B cell (primary cell): ENCODE data around the gene SLC23A3. TPM values are rescaled to one million over a fixed set of nuclear protein-coding genes. Genes with fewer than 3 reads are reported as not detected.

Source experiments
- ATAC-seq: fragments of 200-7000 bp; cut with Tn5 transposase; one replicate; pipeline ENCODE4 v1.10.0; 2021; ENCODE audit warnings: low read depth, mild to moderate bottlenecking, moderate number of reproducible peaks, moderate library complexity
- CTCF ChIA-PET: fragments of 350-600 bp; sonication (Branson Sonifier 250); formaldehyde crosslinking; loops from one replicate; lab custom pipeline; 2021; ENCODE audit warnings: antibody characterized with exemption, inconsistent platforms; lab: Charles Lee
- POLR2A ChIA-PET: fragments of 350-600 bp; sonication (Branson Sonifier 250); formaldehyde crosslinking; loops from one replicate; lab custom pipeline; 2021; ENCODE audit warnings: antibody characterized with exemption; lab: Charles Lee
- DNase-seq: peaks from one replicate; pipeline ENCODE4 v3.0.0; 2013
- H2AFZ ChIP-seq: 2 replicates; pipeline ENCODE4 v1.6.1; 2012; ENCODE audit warnings: mild to moderate bottlenecking, low read depth, low read length; ENCODE audit not compliant: insufficient read depth, poor library complexity, severe bottlenecking
- H3K27ac ChIP-seq, 2 donors: 1 replicate in 1 of 2; 2 replicates in 1 of 2; pipeline ENCODE4 v1.5.1; 2012 to 2013; ENCODE audit warnings: low read length in 2 of 2, mild to moderate bottlenecking in 2 of 2, moderate library complexity in 1 of 2
- H3K27me3 ChIP-seq, 4 experiments: fragments of 200-600 bp in 1 of 4; sonication (generic) in 1 of 4; replicated peaks in 1 of 4; 1 replicate in 2 of 4; 2 replicates in 2 of 4; pipeline versions ENCODE4 v1.6.1 to v1.7.0; 2013 to 2016; ENCODE audit warnings: low read length in 3 of 4, mild to moderate bottlenecking in 2 of 4, mixed read lengths in 1 of 4, moderate library complexity in 1 of 4; ENCODE audit not compliant: insufficient read depth in 4 of 4, control insufficient read depth in 3 of 4; ENCODE audit errors: control extremely low read depth in 1 of 4
- H3K36me3 ChIP-seq, 2 experiments: replicated peaks in 1 of 2; 1 replicate in 1 of 2; 2 replicates in 1 of 2; pipeline versions ENCODE4 v1.6.1 to v1.7.1; 2013; ENCODE audit warnings: low read length in 1 of 2; ENCODE audit not compliant: insufficient read depth in 2 of 2, control insufficient read depth in 1 of 2; ENCODE audit errors: control extremely low read depth in 1 of 2, extremely low read depth in 1 of 2
- H3K4me1 ChIP-seq, 2 donors: fragments of 200-600 bp in 1 of 2; sonication (generic) in 1 of 2; 1 replicate in 1 of 2; 2 replicates in 1 of 2; pipeline versions ENCODE4 v1.5.1 to v1.6.1; 2013 to 2017; ENCODE audit warnings: low read length in 2 of 2; ENCODE audit not compliant: control insufficient read depth in 2 of 2, insufficient read depth in 2 of 2
- H3K4me2 ChIP-seq: replicated peaks from 2 replicates; pipeline ENCODE3; 2012; ENCODE audit warnings: mild to moderate bottlenecking, low read depth, low read length; ENCODE audit not compliant: poor library complexity, severe bottlenecking
- H3K4me3 ChIP-seq, 5 experiments: fragments of 200-600 bp in 1 of 5; sonication (generic) in 1 of 5; 1 replicate in 3 of 5; 2 replicates in 2 of 5; pipeline versions ENCODE4 v1.5.1 to v1.7.0; 2011 to 2016; ENCODE audit warnings: low read length in 4 of 5, mild to moderate bottlenecking in 4 of 5, low read depth in 2 of 5, control low read depth in 1 of 5, moderate library complexity in 1 of 5; ENCODE audit not compliant: insufficient read depth in 1 of 5; ENCODE audit errors: control extremely low read depth in 1 of 5, extremely low read depth in 1 of 5
- H3K79me2 ChIP-seq: fragments of 200-600 bp; sonication (generic); one replicate; pipeline ENCODE4 v1.6.0; 2016; ENCODE audit warnings: low read length; ENCODE audit not compliant: control insufficient read depth, insufficient read depth
- H3K9ac ChIP-seq: fragments of 200-600 bp; sonication (generic); 2 replicates; pipeline ENCODE4 v1.6.1; 2017; ENCODE audit warnings: mild to moderate bottlenecking, low read length, moderate library complexity
- H3K9me3 ChIP-seq, 3 donors: one replicate each; pipeline versions ENCODE4 v1.6.1 to v1.7.1; 2013; ENCODE audit warnings: low read length in 2 of 3; ENCODE audit not compliant: control insufficient read depth in 2 of 3, insufficient read depth in 1 of 3; ENCODE audit errors: control extremely low read depth in 1 of 3
- H4K20me1 ChIP-seq: 2 replicates; pipeline ENCODE4 v1.6.0; 2012; ENCODE audit warnings: mild to moderate bottlenecking, low read length; ENCODE audit not compliant: insufficient read depth, control insufficient read depth, poor library complexity, severe bottlenecking
- H3K27ac Mint-ChIP-seq: one replicate; pipeline ENCODE4 v1.8.0; 2021; ENCODE audit warnings: mixed read lengths
- H3K27me3 Mint-ChIP-seq: one replicate; pipeline ENCODE4 v1.8.0; 2021; ENCODE audit warnings: mixed read lengths
- H3K4me1 Mint-ChIP-seq: one replicate; pipeline ENCODE4 v1.8.0; 2021; ENCODE audit warnings: mixed read lengths
- H3K4me3 Mint-ChIP-seq: one replicate; pipeline ENCODE4 v1.8.0; 2021; ENCODE audit warnings: mixed read lengths
- H3K9me3 Mint-ChIP-seq: one replicate; pipeline ENCODE4 v1.8.0; 2022; ENCODE audit warnings: mixed read lengths; ENCODE audit not compliant: insufficient read depth
- EZH2 ChIP-seq: IDR thresholded peaks from 2 replicates; pipeline ENCODE4 v1.6.1; 2012; ENCODE audit warnings: borderline replicate concordance, low read depth, mild to moderate bottlenecking, moderate library complexity, low read length; ENCODE audit not compliant: insufficient read depth, poor library complexity, severe bottlenecking
- WGBS: methylation state at CpG from one replicate; pipeline ENCODE4 v1.1.5; 2013; ENCODE audit warnings: missing lambda C conversion rate; ENCODE audit not compliant: insufficient coverage; 5-methylcytosine and 5-hydroxymethylcytosine counted together
- intact Hi-C: fragments of 100-400 bp; cut with micrococcal nuclease; formaldehyde crosslinking; loops from one replicate; pipeline ENCODE4 v1.10.0; 2022
- polyA plus RNA-seq: library from polyadenylated mRNA; depleted of rRNA; stranded (reverse); fragments of >200 nt; gene quantifications from 2 replicates; pipeline ENCODE4 v1.2.3, GENCODE V29; 2012
- total RNA-seq, 2 donors: library from RNA; stranded (reverse); fragments of 120-200 nt in 1 of 2; gene quantifications; 1 replicate in 1 of 2; 2 replicates in 1 of 2; pipeline versions ENCODE4 v1.2.3 to v1.2.4, GENCODE V29; 2013 to 2022
- TF ChIP-seq, protein P1 (sequence below): fragments of 200-600 bp; IDR thresholded peaks from one replicate; pipeline ENCODE4 v1.8.0; 2022; ENCODE audit warnings: antibody characterized with exemption, mild to moderate bottlenecking

The SLC23A3 gene
- total and polyA plus RNA-seq, 2 donors (not counting 1 experiment from before 2014, with no cell fraction given), result 2.4 to 15.2 TPM

DNA sequence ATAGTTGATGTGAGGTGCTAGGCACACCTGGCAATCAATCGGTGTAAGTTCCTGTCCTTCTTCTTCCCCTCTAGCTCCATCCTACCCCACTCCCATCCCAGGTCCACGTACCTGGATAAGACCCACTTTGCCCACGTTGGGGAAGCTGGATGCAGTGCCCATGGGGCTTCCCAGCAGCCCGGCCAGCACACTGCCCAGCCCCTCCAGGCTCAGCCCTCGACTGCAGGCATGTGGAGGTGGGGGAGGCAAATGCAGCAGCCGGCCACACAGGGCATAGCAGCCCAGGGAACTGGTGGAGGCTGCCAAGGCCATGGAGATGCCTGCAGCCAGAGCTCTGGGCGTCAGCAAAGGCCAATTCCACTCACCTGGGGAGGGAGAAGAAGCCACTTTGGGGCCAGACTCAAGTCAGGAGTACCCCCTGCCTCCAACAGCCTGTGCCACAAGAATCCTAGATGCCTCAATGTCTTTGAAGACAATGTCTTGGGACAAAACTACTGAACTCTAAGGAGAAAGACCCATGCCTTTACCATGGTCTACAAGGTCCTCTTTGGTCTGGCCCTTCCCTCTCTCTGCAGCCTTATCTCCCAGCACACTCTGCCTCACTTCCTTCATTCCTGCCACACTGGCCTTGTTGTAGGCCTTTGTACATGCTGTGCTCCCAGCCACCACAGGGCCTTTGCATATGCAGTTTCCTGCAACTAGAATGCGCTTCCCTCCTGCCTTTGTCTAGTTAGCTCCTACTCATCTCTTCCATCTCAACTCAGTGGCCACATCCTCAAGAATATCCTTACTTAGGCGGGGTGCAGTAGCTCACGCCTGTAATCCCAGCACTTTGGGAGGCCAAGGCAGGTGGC, 4.5 kb downstream of the SLC23A3 start:
- TF ChIP-seq, protein P1, sequence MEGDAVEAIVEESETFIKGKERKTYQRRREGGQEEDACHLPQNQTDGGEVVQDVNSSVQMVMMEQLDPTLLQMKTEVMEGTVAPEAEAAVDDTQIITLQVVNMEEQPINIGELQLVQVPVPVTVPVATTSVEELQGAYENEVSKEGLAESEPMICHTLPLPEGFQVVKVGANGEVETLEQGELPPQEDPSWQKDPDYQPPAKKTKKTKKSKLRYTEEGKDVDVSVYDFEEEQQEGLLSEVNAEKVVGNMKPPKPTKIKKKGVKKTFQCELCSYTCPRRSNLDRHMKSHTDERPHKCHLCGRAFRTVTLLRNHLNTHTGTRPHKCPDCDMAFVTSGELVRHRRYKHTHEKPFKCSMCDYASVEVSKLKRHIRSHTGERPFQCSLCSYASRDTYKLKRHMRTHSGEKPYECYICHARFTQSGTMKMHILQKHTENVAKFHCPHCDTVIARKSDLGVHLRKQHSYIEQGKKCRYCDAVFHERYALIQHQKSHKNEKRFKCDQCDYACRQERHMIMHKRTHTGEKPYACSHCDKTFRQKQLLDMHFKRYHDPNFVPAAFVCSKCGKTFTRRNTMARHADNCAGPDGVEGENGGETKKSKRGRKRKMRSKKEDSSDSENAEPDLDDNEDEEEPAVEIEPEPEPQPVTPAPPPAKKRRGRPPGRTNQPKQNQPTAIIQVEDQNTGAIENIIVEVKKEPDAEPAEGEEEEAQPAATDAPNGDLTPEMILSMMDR, result no peak
- TF ChIP-seq EZH2, result no peak
- Histone ChIP-seq H3K79me2 (peaks cover 2% of the 10 kb centered on the region), H3K4me3 (no peak overlapping the region), H3K27ac (no peak overlapping the region), H4K20me1 (peaks cover 4% of the 10 kb centered on the region), H3K4me2 (no peak overlapping the region), H3K4me1 (peaks cover 5 to 7% of the 10 kb centered on the region in 2 donors), H3K27me3 (no peaks in the 10 kb centered on the region), H3K9ac (no peak overlapping the region), H2AFZ (no peak overlapping the region), H3K36me3 (peaks cover 0 to 2% of the 10 kb centered on the region in 2 experiments), H3K9me3 (no peaks in the 10 kb centered on the region)
- Mint-ChIP-seq H3K27ac (no peak overlapping the region), H3K4me1 (peaks cover 12% of the 10 kb centered on the region), H3K27me3 (no peaks in the 10 kb centered on the region), H3K4me3 (no peak overlapping the region), H3K9me3 (no peaks in the 10 kb centered on the region)
- CTCF ChIA-PET, result interaction anchor here (0.9 to 4.1 kb wide), 6 partner anchors 9 to 130 kb away, joined by 3 to 21 read pairs (median 8); no protein-coding TSS in a partner anchor
- POLR2A ChIA-PET, result interaction anchor here (0.6 kb wide), 1 partner anchor 298 kb away, joined by 5 read pairs; no protein-coding TSS in a partner anchor
- intact Hi-C loops, result no loop called here
- DNase-seq, result no peak
- over 99% methylated on average over 8 of the region's 10 CpGs for WGBS
- no peak for ATAC-seq

DNA sequence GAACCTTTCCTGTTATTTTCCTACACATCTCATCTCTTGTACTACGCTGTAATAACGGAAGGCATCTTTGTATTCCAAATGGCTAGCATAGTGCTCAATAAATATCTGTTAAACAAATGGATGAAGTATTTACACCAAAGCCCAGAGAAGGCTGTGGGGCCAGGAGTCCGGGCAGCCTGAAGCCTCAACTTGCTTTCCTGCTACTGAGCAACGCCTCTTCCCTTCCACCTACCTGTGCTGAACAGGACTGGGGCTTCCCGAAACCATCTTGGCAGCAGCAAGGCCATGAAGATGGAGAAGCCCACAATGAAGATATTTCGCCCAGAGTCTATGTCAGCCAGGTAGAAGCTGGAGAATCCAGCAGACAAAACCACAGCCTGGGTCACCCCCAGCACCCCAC, 6.7 kb downstream of the SLC23A3 start:
- Mint-ChIP-seq H3K9me3 (no peaks in the 10 kb centered on the region), H3K27me3 (no peaks in the 10 kb centered on the region), H3K4me1 (peaks cover 21% of the 10 kb centered on the region), H3K4me3 (no peak overlapping the region), H3K27ac (no peak overlapping the region)
- H3K4me1 ChIP-seq, result peaks cover 9 to 13% of the 10 kb centered on the region in 2 donors
- H3K4me2 ChIP-seq, result no peak overlapping the region
- H3K27ac ChIP-seq, result no peak overlapping the region
- ChIA-PET POLR2A (no interaction called here), CTCF (interaction anchor here (0.6 to 4.1 kb wide), 7 partner anchors 8 to 132 kb away, joined by 3 to 21 read pairs (median 3); partner anchors contain the start of gene TUBA4A)
- H3K9ac ChIP-seq, result no peak overlapping the region
- intact Hi-C loops, result loop anchor here (5.0 kb wide), 3 partner anchors 266 to 596 kb away; partner anchors contain the start of genes CNOT9, STK11IP and USP37
- WGBS, result 100% methylated on average over 2 of the region's 6 CpGs
- peaks cover 0 to 2% of the 10 kb centered on the region in 2 experiments for H3K36me3 ChIP-seq
- H3K9me3 ChIP-seq, result no peaks in the 10 kb centered on the region
- DNase-seq (no peak), ATAC-seq (no peak)
- no peak overlapping the region for H3K4me3 ChIP-seq
- H3K79me2 ChIP-seq, result peaks cover 10% of the 10 kb centered on the region
- no peak for TF ChIP-seq EZH2
- TF ChIP-seq, protein P1, result no peak
- no peaks in the 10 kb centered on the region for H3K27me3 ChIP-seq
- no peaks in the 10 kb centered on the region for H4K20me1 ChIP-seq
- no peak overlapping the region for H2AFZ ChIP-seq
